Measurements from ENCODE around the gene SESN1. TPM values are rescaled to one million over a fixed set of nuclear protein-coding genes. Genes with fewer than 3 reads are reported as not detected.

SESN1 gene
- polyA plus RNA-seq, 1 donor (not counting 4 experiments of a cell fraction or from before 2014, with no cell fraction given), result 21.4 TPM

DNA sequence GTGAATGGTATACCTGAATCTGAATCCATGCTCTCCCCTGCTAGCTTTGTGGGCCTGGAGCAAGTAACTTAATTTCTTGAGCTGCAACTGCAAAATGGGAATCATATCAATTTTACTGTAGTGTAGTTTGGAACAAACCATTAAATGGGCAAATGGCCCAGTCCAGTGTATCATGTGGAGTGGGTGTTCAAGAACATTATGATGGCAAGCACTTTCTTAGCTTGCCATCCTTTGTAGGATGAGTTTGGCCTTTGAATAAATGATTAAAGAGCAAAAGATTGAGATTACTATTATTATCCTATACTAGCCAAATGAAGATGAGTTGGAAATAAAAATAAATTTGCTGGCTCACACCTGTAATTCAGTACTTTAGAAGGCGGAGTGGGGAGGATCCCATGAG is 120.4 kb downstream of the SESN1 start:
- Histone ChIP-seq H3K9ac (ENCODE audit: control insufficient read depth, extremely low read depth, insufficient read depth, low read length) (no peak overlapping the region), H4K20me1 (ENCODE audit: control insufficient read depth, extremely low read depth, insufficient read depth, low read length) (no peaks in the 10 kb centered on the region), H3K9me3 (ENCODE audit: control insufficient read depth, low read depth, low read length) (no peaks in the 10 kb centered on the region), H3K4me1 (ENCODE audit: control insufficient read depth, extremely low read depth, insufficient read depth, low read length) (no peaks in the 10 kb centered on the region), H2AFZ (ENCODE audit: control insufficient read depth, low read length) (no peak overlapping the region), H3K4me3 (ENCODE audit: control insufficient read depth in 2 of 3, extremely low read depth in 1 of 3, insufficient read depth in 2 of 3, low read depth in 1 of 3, low read length in 3 of 3) (no peak overlapping the region), H3K27ac (ENCODE audit: control insufficient read depth, insufficient read depth, low read length) (no peak overlapping the region), H3K27me3 (ENCODE audit: control insufficient read depth, extremely low read depth, insufficient read depth, low read length) (no peaks in the 10 kb centered on the region), H3K4me2 (ENCODE audit: control insufficient read depth, extremely low read depth, insufficient read depth, low read depth, low read length) (no peak overlapping the region), H3K79me2 (ENCODE audit: control insufficient read depth, insufficient read depth, low read length) (no peaks in the 10 kb centered on the region), H3K36me3 (ENCODE audit: control insufficient read depth in 2 of 2, extremely low read depth in 1 of 2, insufficient read depth in 2 of 2, low read length in 2 of 2) (no peaks in the 10 kb centered on the region), H3K9me1 (ENCODE audit: control insufficient read depth, extremely low read depth, insufficient read depth, low read length) (no peaks in the 10 kb centered on the region)
- no peak for DNase-seq (ENCODE audit: low read depth, low spot score)
- FAIRE-seq, result no peak
- dilution Hi-C loops (cut with MboI; ENCODE audit: extremely low pct_ligation_motif_present, low sequenced_read_pairs), result no loop called here
- no peak for TF ChIP-seq EZH2 (IDR thresholded peaks at IDR 0.05; ENCODE audit: low read length)
- TF ChIP-seq, protein P1, sequence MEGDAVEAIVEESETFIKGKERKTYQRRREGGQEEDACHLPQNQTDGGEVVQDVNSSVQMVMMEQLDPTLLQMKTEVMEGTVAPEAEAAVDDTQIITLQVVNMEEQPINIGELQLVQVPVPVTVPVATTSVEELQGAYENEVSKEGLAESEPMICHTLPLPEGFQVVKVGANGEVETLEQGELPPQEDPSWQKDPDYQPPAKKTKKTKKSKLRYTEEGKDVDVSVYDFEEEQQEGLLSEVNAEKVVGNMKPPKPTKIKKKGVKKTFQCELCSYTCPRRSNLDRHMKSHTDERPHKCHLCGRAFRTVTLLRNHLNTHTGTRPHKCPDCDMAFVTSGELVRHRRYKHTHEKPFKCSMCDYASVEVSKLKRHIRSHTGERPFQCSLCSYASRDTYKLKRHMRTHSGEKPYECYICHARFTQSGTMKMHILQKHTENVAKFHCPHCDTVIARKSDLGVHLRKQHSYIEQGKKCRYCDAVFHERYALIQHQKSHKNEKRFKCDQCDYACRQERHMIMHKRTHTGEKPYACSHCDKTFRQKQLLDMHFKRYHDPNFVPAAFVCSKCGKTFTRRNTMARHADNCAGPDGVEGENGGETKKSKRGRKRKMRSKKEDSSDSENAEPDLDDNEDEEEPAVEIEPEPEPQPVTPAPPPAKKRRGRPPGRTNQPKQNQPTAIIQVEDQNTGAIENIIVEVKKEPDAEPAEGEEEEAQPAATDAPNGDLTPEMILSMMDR (optimal IDR thresholded peaks at IDR 0.05 in 1 of 3, IDR thresholded peaks at IDR 0.05 in 1 of 3, conservative IDR thresholded peaks at IDR 0.05 in 1 of 3; ENCODE audit: extremely low read depth in 1 of 3, insufficient read depth in 2 of 3, low read length in 3 of 3), result no peak

GRCh38 chr6:108969776-108970175 is 124.9 kb downstream of the SESN1 start:
- H3K36me3 ChIP-seq (ENCODE audit: control insufficient read depth in 2 of 2, extremely low read depth in 1 of 2, insufficient read depth in 2 of 2, low read length in 2 of 2), result no peaks in the 10 kb centered on the region
- peaks cover 6% of the 10 kb centered on the region for H3K4me1 ChIP-seq (ENCODE audit: control insufficient read depth, extremely low read depth, insufficient read depth, low read length)
- no peak overlapping the region for H3K4me2 ChIP-seq (ENCODE audit: control insufficient read depth, extremely low read depth, insufficient read depth, low read depth, low read length)
- H3K27ac ChIP-seq (ENCODE audit: control insufficient read depth, insufficient read depth, low read length), result no peak overlapping the region
- no peak overlapping the region for H3K9ac ChIP-seq (ENCODE audit: control insufficient read depth, extremely low read depth, insufficient read depth, low read length)
- no peak for TF ChIP-seq EZH2 (IDR thresholded peaks at IDR 0.05; ENCODE audit: low read length)
- TF ChIP-seq, protein P1 (optimal IDR thresholded peaks at IDR 0.05 in 1 of 3, IDR thresholded peaks at IDR 0.05 in 1 of 3, conservative IDR thresholded peaks at IDR 0.05 in 1 of 3; ENCODE audit: extremely low read depth in 1 of 3, insufficient read depth in 2 of 3, low read length in 3 of 3), result no peak
- dilution Hi-C loops (cut with MboI; ENCODE audit: extremely low pct_ligation_motif_present, low sequenced_read_pairs), result no loop called here
- no peaks in the 10 kb centered on the region for H3K27me3 ChIP-seq (ENCODE audit: control insufficient read depth, extremely low read depth, insufficient read depth, low read length)
- H3K79me2 ChIP-seq (ENCODE audit: control insufficient read depth, insufficient read depth, low read length), result no peaks in the 10 kb centered on the region
- no peaks in the 10 kb centered on the region for H3K9me3 ChIP-seq (ENCODE audit: control insufficient read depth, low read depth, low read length)
- no peak overlapping the region for H3K4me3 ChIP-seq (ENCODE audit: control insufficient read depth in 2 of 3, extremely low read depth in 1 of 3, insufficient read depth in 2 of 3, low read depth in 1 of 3, low read length in 3 of 3)
- H4K20me1 ChIP-seq (ENCODE audit: control insufficient read depth, extremely low read depth, insufficient read depth, low read length), result no peaks in the 10 kb centered on the region
- H3K9me1 ChIP-seq (ENCODE audit: control insufficient read depth, extremely low read depth, insufficient read depth, low read length), result no peaks in the 10 kb centered on the region
- no peak for DNase-seq (ENCODE audit: low read depth, low spot score)
- no peak overlapping the region for H2AFZ ChIP-seq (ENCODE audit: control insufficient read depth, low read length)
- no peak for FAIRE-seq

Data from keratinocyte (primary cell).